Tibial artery (tissue), 4 donors: ENCODE measurements around the gene THOC6.

Experiments
- DNase-seq, 2 donors: peaks; one replicate each; pipeline ENCODE4 v3.0.0-alpha.2; 2019
- H3K27ac ChIP-seq, 2 donors: fragments of 200-600 bp; sonication (generic) in 1 of 2; 1 replicate in 1 of 2; 2 replicates in 1 of 2; pipeline ENCODE4 v1.5.1; 2018 to 2019; ENCODE audit warnings: mild to moderate bottlenecking in 1 of 2
- H3K27me3 ChIP-seq, 2 donors: fragments of 200-600 bp; sonication (generic) in 1 of 2; one replicate each; pipeline versions ENCODE4 v1.5.1 to v1.6.0; 2016 to 2019
- H3K36me3 ChIP-seq, 3 donors: fragments of 200-600 bp; sonication (generic) in 2 of 3; one replicate each; pipeline ENCODE4 v1.5.1; 2016 to 2019; ENCODE audit warnings: mild to moderate bottlenecking in 2 of 3
- H3K4me1 ChIP-seq, 4 donors: fragments of 200-600 bp; sonication (generic) in 2 of 4; 1 replicate in 3 of 4; 2 replicates in 1 of 4; pipeline ENCODE4 v1.5.1; 2016 to 2019
- H3K4me3 ChIP-seq, 2 donors: fragments of 200-600 bp; sonication (generic) in 1 of 2; 1 replicate in 1 of 2; 2 replicates in 1 of 2; pipeline ENCODE4 v1.5.1; 2018 to 2019; ENCODE audit warnings: mild to moderate bottlenecking in 2 of 2
- H3K9me3 ChIP-seq, 3 donors: fragments of 200-600 bp; sonication (generic) in 1 of 3; one replicate each; pipeline ENCODE4 v1.5.1; 2016 to 2019
- intact Hi-C: fragments of 100-400 bp; cut with DNase I; formaldehyde crosslinking; loops from one replicate; pipeline ENCODE4 v1.15.0; 2023; ENCODE audit warnings: low total_unique reads
- TF ChIP-seq, protein P1 (sequence below), 2 experiments: fragments of 200-600 bp in 1 of 2; fragments of 450-650 bp in 1 of 2; IDR thresholded peaks; one replicate each; pipeline ENCODE4 v1.5.1; 2017 to 2019; ENCODE audit warnings: antibody characterized with exemption in 2 of 2, mild to moderate bottlenecking in 1 of 2, moderate library complexity in 1 of 2

THOC6 gene

GRCh38 chr16:3023669-3024478 lies at the start of gene THOC6, which contains the start of gene HCFC1R1:
TSS of gene THOC6 (plus strand) at chr16:3024035. CDS start at chr16:3024327, 292 bp downstream.
TSS of gene HCFC1R1 (minus strand) at chr16:3023942. CDS start at chr16:3023941, 1 bp downstream.
- H3K9me3 ChIP-seq, result no peaks in the 10 kb centered on the region
- intact Hi-C loops, result no loop called here
- H3K4me3 ChIP-seq, result peak within 1 kb of the TSS; percentile 73 to 88
- peak within 1 kb of the TSS; percentile 95 to 96 for H3K27ac ChIP-seq
- peaks cover 0 to 55% (median 47%) of the 10 kb centered on the region in 4 donors for H3K4me1 ChIP-seq
- DNase-seq, result peak; percentile 98 to 99
- H3K36me3 ChIP-seq, result peaks cover 0 to 21% (median 16%) of the 10 kb centered on the region in 3 donors
- peaks cover 0 to 7% of the 10 kb centered on the region in 2 donors for H3K27me3 ChIP-seq
- TF ChIP-seq, protein P1, sequence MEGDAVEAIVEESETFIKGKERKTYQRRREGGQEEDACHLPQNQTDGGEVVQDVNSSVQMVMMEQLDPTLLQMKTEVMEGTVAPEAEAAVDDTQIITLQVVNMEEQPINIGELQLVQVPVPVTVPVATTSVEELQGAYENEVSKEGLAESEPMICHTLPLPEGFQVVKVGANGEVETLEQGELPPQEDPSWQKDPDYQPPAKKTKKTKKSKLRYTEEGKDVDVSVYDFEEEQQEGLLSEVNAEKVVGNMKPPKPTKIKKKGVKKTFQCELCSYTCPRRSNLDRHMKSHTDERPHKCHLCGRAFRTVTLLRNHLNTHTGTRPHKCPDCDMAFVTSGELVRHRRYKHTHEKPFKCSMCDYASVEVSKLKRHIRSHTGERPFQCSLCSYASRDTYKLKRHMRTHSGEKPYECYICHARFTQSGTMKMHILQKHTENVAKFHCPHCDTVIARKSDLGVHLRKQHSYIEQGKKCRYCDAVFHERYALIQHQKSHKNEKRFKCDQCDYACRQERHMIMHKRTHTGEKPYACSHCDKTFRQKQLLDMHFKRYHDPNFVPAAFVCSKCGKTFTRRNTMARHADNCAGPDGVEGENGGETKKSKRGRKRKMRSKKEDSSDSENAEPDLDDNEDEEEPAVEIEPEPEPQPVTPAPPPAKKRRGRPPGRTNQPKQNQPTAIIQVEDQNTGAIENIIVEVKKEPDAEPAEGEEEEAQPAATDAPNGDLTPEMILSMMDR (IDR thresholded peaks at IDR 0.05), result no peak

GRCh38 chr16:2974319-2975056 lies 49.3 kb upstream of the THOC6 start:
- Histone ChIP-seq H3K27me3 (peaks cover 0 to 51% of the 10 kb centered on the region in 2 donors), H3K4me3 (no peak overlapping the region), H3K4me1 (peaks cover 0 to 13% (median 9%) of the 10 kb centered on the region in 4 donors), H3K9me3 (no peaks in the 10 kb centered on the region), H3K27ac (no peak overlapping the region), H3K36me3 (no peaks in the 10 kb centered on the region)
- TF ChIP-seq, protein P1 (IDR thresholded peaks at IDR 0.05), result no peak
- DNase-seq, result no peak
- intact Hi-C loops, result no loop called here

DNA sequence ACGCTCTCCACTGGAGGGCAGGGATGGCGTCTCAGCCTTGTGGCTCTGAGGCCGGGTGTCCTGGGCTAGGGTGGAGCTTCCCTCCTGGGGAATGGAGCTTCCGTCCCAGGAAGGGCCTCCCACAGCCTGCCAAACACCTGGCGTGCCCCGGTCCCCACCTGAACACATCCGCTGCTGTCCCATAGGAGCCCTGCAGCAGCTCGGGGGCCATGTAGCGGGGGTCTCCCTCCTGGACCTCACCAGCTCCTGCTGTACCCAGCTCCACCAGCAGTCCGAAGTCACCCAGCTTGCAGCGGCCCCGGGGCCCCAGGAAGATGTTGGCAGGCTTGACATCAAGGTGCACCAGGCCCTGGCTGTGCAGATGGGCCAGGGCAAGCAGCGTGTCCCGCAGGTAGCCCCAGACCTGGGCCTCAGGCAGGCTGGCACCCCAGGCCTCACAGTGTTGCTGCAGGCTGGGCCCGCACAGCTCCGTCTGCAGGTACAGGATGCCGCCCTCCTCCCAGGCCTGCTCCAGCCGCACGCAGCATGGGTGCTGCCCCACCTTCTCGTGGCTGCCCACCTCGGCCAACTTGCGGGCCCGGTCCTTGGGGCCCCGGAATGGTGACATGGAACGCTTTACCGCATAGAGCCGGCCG lies 48.6 kb upstream of the THOC6 start:
- peaks cover 0 to 13% (median 9%) of the 10 kb centered on the region in 4 donors for H3K4me1 ChIP-seq
- no peaks in the 10 kb centered on the region for H3K36me3 ChIP-seq
- TF ChIP-seq, protein P1 (IDR thresholded peaks at IDR 0.05), result no peak
- no peak for DNase-seq
- intact Hi-C loops, result no loop called here
- no peak overlapping the region for H3K4me3 ChIP-seq
- no peaks in the 10 kb centered on the region for H3K9me3 ChIP-seq
- peaks cover 0 to 52% of the 10 kb centered on the region in 2 donors for H3K27me3 ChIP-seq
- no peak overlapping the region for H3K27ac ChIP-seq

- Histone ChIP-seq H3K27me3 (peaks cover 0 to 49% of the 10 kb centered on the region in 2 donors), H3K27ac (no peak overlapping the region), H3K36me3 (no peaks in the 10 kb centered on the region), H3K4me1 (peaks cover 0 to 15% (median 13%) of the 10 kb centered on the region in 4 donors), H3K9me3 (no peaks in the 10 kb centered on the region), H3K4me3 (no peak overlapping the region)
- intact Hi-C loops, result no loop called here
- TF ChIP-seq, protein P1 (IDR thresholded peaks at IDR 0.05), result no peak
- DNase-seq, result no peak
Measured at GRCh38 chr16:2976201-2976600, 47.6 kb upstream of the THOC6 start.

DNA sequence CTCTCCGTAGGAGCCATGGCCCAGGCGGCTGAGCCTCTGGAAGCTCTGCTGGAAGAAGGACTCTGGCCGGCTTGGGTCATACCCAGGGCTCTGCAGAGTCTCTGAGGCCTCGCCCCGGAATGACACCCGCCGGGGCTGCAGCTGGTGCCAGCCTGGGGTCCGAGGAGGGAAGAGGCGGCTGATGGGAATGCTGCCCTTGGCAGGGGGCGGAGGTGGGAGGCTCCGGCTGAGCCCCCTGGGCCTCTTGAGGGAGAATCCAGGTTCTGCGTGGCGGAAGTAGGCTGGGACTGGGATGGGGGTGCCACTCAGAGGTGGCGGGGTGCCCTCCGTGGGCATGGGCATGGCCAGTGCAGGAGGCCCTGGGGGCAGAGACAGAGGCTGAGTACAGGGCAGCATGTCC lies 47.2 kb upstream of the THOC6 start:
- TF ChIP-seq, protein P1 (IDR thresholded peaks at IDR 0.05), result no peak
- H3K4me3 ChIP-seq, result no peak overlapping the region
- intact Hi-C loops, result no loop called here
- H3K36me3 ChIP-seq, result no peaks in the 10 kb centered on the region
- H3K27ac ChIP-seq, result no peak overlapping the region
- H3K4me1 ChIP-seq, result peaks cover 0 to 16% (median 14%) of the 10 kb centered on the region in 4 donors
- no peak for DNase-seq
- peaks cover 0 to 49% of the 10 kb centered on the region in 2 donors for H3K27me3 ChIP-seq
- H3K9me3 ChIP-seq, result no peaks in the 10 kb centered on the region
